Neural cell (in vitro differentiated cells): ENCODE results near the gene PCDH9. TPM values are rescaled to one million over a fixed set of nuclear protein-coding genes. Genes with fewer than 3 reads are reported as not detected.

ENCODE experiments used
- H2AFZ ChIP-seq: fragments of 200-600, 300-800 bp; sonication (generic), shearing (Covaris generic); 2 replicates; pipeline ENCODE4 v1.6.0; 2014; ENCODE audit warnings: low read depth, mild to moderate bottlenecking, antibody characterized with exemption, low read length, moderate library complexity
- H3F3A ChIP-seq: fragments of 200-600 bp; shearing (Covaris generic); 2 replicates; pipeline ENCODE4 v1.6.1; 2016; ENCODE audit warnings: mild to moderate bottlenecking, moderate library complexity, mixed read lengths, antibody characterized with exemption, low read length; ENCODE audit not compliant: insufficient read depth, poor library complexity, severe bottlenecking
- H3K27ac ChIP-seq: fragments of 200-600, 300-800 bp; sonication (generic), shearing (Covaris generic); 2 replicates; pipeline ENCODE4 v1.5.1; 2014; ENCODE audit warnings: mild to moderate bottlenecking, low read length, moderate library complexity
- H3K27me3 ChIP-seq: fragments of 300-800, 200-600 bp; sonication (generic), shearing (Covaris generic); 2 replicates; pipeline ENCODE4 v1.6.0; 2014; ENCODE audit warnings: mild to moderate bottlenecking, low read depth, low read length, moderate library complexity; ENCODE audit not compliant: insufficient read depth
- H3K36me3 ChIP-seq: fragments of 300-800, 200-600 bp; sonication (generic), shearing (Covaris generic); 2 replicates; pipeline ENCODE4 v1.5.1; 2014; ENCODE audit warnings: mild to moderate bottlenecking, antibody characterized with exemption, low read length, moderate library complexity; ENCODE audit not compliant: insufficient read depth
- H3K4me2 ChIP-seq: fragments of 300-800, 200-600 bp; sonication (generic), shearing (Covaris generic); 2 replicates; pipeline ENCODE4 v1.6.0; 2014; ENCODE audit warnings: mild to moderate bottlenecking, low read length
- H3K4me3 ChIP-seq: fragments of 300-800, 200-600 bp; sonication (generic), shearing (Covaris generic); 2 replicates; pipeline ENCODE4 v1.5.1; 2014; ENCODE audit warnings: mild to moderate bottlenecking, low read length, moderate library complexity
- H3K79me2 ChIP-seq: fragments of 200-600 bp; shearing (Covaris generic); replicated peaks from 2 replicates; pipeline ENCODE4 v1.6.0; 2014; ENCODE audit warnings: mild to moderate bottlenecking, low read length, moderate library complexity; ENCODE audit not compliant: insufficient read depth
- H3K9ac ChIP-seq: fragments of 300-800, 200-600 bp; sonication (generic), shearing (Covaris generic); 2 replicates; pipeline ENCODE4 v1.6.1; 2016; ENCODE audit warnings: mild to moderate bottlenecking, low read length, mixed read lengths
- H3K9me2 ChIP-seq: fragments of 200-600 bp; shearing (Covaris generic); 2 replicates; pipeline ENCODE4 v1.6.1; 2016; ENCODE audit warnings: mild to moderate bottlenecking, low read length, mixed read lengths; ENCODE audit not compliant: insufficient read depth
- H3K9me3 ChIP-seq: fragments of 200-600, 300-800 bp; sonication (generic), shearing (Covaris generic); 2 replicates; pipeline ENCODE4 v1.6.1; 2016; ENCODE audit warnings: mild to moderate bottlenecking, mixed run types, low read length, moderate library complexity, mixed read lengths
- H4K20me1 ChIP-seq: fragments of 200-600 bp; shearing (Covaris generic); 2 replicates; pipeline ENCODE4 v1.6.1; 2016; ENCODE audit warnings: mild to moderate bottlenecking, mixed run types; ENCODE audit not compliant: insufficient read depth
- EP300 ChIP-seq: fragments of 450-650 bp; conservative IDR thresholded peaks from 2 replicates; pipeline ENCODE4 v1.6.1; 2014; ENCODE audit warnings: antibody characterized with exemption, mild to moderate bottlenecking, moderate library complexity; ENCODE audit not compliant: poor library complexity, severe bottlenecking
- EZH2 ChIP-seq: fragments of 200-600, 300-800 bp; shearing (Covaris generic), sonication (generic); IDR thresholded peaks from 2 replicates; pipeline ENCODE4 v1.6.1; 2014; ENCODE audit warnings: antibody characterized with exemption, low read length, borderline replicate concordance, mild to moderate bottlenecking; ENCODE audit not compliant: insufficient read depth, poor library complexity, severe bottlenecking
- MXI1 ChIP-seq: fragments of 450-650 bp; conservative IDR thresholded peaks from 2 replicates; pipeline ENCODE4 v1.6.1; 2014; ENCODE audit warnings: antibody characterized with exemption, mild to moderate bottlenecking; ENCODE audit not compliant: poor library complexity, severe bottlenecking
- POLR2AphosphoS5 ChIP-seq: IDR thresholded peaks from 2 replicates; pipeline ENCODE4 v1.6.1; 2012
- RAD21 ChIP-seq: fragments of 450-650 bp; conservative IDR thresholded peaks from 2 replicates; pipeline ENCODE4 v1.6.1; 2014; ENCODE audit warnings: antibody characterized with exemption, mild to moderate bottlenecking, moderate library complexity
- SMC3 ChIP-seq: fragments of 450-650 bp; conservative IDR thresholded peaks from 2 replicates; pipeline ENCODE4 v1.6.1; 2014; ENCODE audit warnings: antibody characterized with exemption, mild to moderate bottlenecking, moderate library complexity; ENCODE audit not compliant: poor library complexity
- TAF1 ChIP-seq: IDR thresholded peaks from 2 replicates; pipeline ENCODE4 v1.6.1; 2012; ENCODE audit warnings: low read depth
- polyA plus RNA-seq: library from polyadenylated mRNA; depleted of rRNA; stranded (reverse); fragments of >200 nt; gene quantifications from 2 replicates; pipeline ENCODE4 v1.2.3, GENCODE V29; 2014
- TF ChIP-seq, protein P1 (sequence below): fragments of 450-650 bp; IDR thresholded peaks from 2 replicates; pipeline ENCODE4 v1.5.1; 2014; ENCODE audit warnings: antibody characterized with exemption, mild to moderate bottlenecking, moderate library complexity; ENCODE audit not compliant: poor library complexity, severe bottlenecking
- TF ChIP-seq, protein P2 (sequence below): IDR thresholded peaks from 2 replicates; pipeline ENCODE4 v1.6.1; 2012; ENCODE audit warnings: borderline replicate concordance

Gene PCDH9
- polyA plus RNA-seq, 1 donor from 2014 or later: 4.6 TPM

DNA sequence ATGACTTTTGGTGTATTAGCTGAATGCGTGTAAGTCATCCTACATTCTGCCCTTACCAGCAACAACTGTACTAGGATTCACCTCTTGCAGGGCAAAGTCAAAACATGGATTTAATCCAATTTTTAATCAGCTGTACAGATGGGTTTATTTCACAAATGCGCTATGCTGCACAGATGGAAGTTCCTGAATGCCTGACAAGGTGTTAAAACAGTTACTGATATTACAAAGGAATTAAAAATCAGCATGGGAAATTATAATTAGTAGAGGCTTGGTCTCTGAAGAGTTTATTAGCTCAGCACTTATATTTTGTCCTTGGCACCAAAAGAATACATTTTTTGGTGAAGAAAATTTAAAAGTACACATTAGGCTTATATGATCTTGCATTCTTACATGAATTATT lies 448.9 kb downstream of the PCDH9 start:
- H3K9me2 ChIP-seq: no peaks in the 10 kb centered on the region
- no peaks in the 10 kb centered on the region for H3F3A ChIP-seq
- no peak for TF ChIP-seq TAF1
- TF ChIP-seq EZH2: no peak
- no peak for TF ChIP-seq EP300
- TF ChIP-seq SMC3: no peak
- H3K4me3 ChIP-seq: no peak overlapping the region
- H4K20me1 ChIP-seq: no peaks in the 10 kb centered on the region
- no peak overlapping the region for H3K27ac ChIP-seq
- H3K9me3 ChIP-seq: no peaks in the 10 kb centered on the region
- no peaks in the 10 kb centered on the region for H3K79me2 ChIP-seq
- no peak overlapping the region for H3K9ac ChIP-seq
- no peaks in the 10 kb centered on the region for H3K27me3 ChIP-seq
- H2AFZ ChIP-seq: no peak overlapping the region
- no peak overlapping the region for H3K4me2 ChIP-seq
- no peaks in the 10 kb centered on the region for H3K36me3 ChIP-seq

DNA sequence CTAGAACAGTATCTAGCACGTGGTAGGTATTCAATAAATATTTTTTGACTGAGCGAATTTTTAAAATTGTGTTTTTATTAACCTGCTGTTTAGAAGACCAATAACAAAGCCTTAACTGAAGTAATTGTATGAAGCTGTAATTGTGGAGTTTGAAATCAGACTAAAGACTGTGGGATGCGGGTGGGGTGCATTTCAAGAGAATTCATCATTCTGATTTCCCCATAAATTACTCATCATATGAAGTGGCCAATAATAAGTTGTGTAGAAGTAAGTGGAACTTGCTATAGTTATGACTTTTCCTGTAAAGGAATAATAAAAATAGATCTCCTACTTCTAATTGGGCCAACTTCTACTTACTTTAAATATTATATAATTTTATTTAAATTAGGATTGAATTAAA lies 449.3 kb downstream of the PCDH9 start:
- TF ChIP-seq, protein P1, sequence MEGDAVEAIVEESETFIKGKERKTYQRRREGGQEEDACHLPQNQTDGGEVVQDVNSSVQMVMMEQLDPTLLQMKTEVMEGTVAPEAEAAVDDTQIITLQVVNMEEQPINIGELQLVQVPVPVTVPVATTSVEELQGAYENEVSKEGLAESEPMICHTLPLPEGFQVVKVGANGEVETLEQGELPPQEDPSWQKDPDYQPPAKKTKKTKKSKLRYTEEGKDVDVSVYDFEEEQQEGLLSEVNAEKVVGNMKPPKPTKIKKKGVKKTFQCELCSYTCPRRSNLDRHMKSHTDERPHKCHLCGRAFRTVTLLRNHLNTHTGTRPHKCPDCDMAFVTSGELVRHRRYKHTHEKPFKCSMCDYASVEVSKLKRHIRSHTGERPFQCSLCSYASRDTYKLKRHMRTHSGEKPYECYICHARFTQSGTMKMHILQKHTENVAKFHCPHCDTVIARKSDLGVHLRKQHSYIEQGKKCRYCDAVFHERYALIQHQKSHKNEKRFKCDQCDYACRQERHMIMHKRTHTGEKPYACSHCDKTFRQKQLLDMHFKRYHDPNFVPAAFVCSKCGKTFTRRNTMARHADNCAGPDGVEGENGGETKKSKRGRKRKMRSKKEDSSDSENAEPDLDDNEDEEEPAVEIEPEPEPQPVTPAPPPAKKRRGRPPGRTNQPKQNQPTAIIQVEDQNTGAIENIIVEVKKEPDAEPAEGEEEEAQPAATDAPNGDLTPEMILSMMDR: no peak
- TF ChIP-seq SMC3 (no peak), RAD21 (no peak), POLR2AphosphoS5 (no peak), MXI1 (no peak), EP300 (no peak), TAF1 (no peak), EZH2 (no peak)
- TF ChIP-seq, protein P2, sequence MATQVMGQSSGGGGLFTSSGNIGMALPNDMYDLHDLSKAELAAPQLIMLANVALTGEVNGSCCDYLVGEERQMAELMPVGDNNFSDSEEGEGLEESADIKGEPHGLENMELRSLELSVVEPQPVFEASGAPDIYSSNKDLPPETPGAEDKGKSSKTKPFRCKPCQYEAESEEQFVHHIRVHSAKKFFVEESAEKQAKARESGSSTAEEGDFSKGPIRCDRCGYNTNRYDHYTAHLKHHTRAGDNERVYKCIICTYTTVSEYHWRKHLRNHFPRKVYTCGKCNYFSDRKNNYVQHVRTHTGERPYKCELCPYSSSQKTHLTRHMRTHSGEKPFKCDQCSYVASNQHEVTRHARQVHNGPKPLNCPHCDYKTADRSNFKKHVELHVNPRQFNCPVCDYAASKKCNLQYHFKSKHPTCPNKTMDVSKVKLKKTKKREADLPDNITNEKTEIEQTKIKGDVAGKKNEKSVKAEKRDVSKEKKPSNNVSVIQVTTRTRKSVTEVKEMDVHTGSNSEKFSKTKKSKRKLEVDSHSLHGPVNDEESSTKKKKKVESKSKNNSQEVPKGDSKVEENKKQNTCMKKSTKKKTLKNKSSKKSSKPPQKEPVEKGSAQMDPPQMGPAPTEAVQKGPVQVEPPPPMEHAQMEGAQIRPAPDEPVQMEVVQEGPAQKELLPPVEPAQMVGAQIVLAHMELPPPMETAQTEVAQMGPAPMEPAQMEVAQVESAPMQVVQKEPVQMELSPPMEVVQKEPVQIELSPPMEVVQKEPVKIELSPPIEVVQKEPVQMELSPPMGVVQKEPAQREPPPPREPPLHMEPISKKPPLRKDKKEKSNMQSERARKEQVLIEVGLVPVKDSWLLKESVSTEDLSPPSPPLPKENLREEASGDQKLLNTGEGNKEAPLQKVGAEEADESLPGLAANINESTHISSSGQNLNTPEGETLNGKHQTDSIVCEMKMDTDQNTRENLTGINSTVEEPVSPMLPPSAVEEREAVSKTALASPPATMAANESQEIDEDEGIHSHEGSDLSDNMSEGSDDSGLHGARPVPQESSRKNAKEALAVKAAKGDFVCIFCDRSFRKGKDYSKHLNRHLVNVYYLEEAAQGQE: no peak
- no peaks in the 10 kb centered on the region for H3K79me2 ChIP-seq
- H2AFZ ChIP-seq: no peak overlapping the region
- no peaks in the 10 kb centered on the region for H3K36me3 ChIP-seq
- no peaks in the 10 kb centered on the region for H3K27me3 ChIP-seq
- H3K4me2 ChIP-seq: no peak overlapping the region
- H3K9ac ChIP-seq: no peak overlapping the region
- no peaks in the 10 kb centered on the region for H3F3A ChIP-seq
- no peak overlapping the region for H3K4me3 ChIP-seq
- H3K9me2 ChIP-seq: no peaks in the 10 kb centered on the region
- H3K27ac ChIP-seq: no peak overlapping the region
- H4K20me1 ChIP-seq: no peaks in the 10 kb centered on the region
- no peaks in the 10 kb centered on the region for H3K9me3 ChIP-seq

DNA sequence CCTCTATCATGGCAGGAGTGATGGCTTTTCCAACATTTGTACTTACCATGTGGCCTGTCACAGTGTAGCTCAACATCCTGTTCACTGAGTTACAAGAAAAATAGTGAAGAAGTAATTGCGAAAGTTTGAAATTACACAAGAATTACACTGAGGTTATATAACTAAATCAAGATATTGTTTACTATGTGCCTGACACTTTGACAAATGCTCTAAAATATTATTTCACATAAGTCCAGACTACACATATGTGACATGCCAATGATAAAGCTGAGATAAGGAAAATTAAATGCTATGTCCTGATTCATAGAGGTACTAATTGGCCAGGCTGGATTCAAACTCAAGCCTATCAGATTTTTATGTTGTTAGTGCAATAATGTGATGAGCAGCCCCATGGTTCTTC lies 451.7 kb downstream of the PCDH9 start:
- Histone ChIP-seq H3K4me2 (no peak overlapping the region), H3K9ac (no peak overlapping the region), H3K9me3 (no peaks in the 10 kb centered on the region), H3K9me2 (no peaks in the 10 kb centered on the region), H3K27ac (no peak overlapping the region), H3K79me2 (no peaks in the 10 kb centered on the region), H3K4me3 (no peak overlapping the region), H3K36me3 (no peaks in the 10 kb centered on the region), H3F3A (no peaks in the 10 kb centered on the region), H4K20me1 (no peaks in the 10 kb centered on the region), H3K27me3 (no peaks in the 10 kb centered on the region), H2AFZ (no peak overlapping the region)
- TF ChIP-seq, protein P2: no peak
- TF ChIP-seq TAF1: no peak
- TF ChIP-seq EP300: no peak
- TF ChIP-seq, protein P1: no peak
- TF ChIP-seq SMC3: no peak
- TF ChIP-seq RAD21: no peak
- TF ChIP-seq EZH2: no peak
- TF ChIP-seq MXI1: no peak
- no peak for TF ChIP-seq POLR2AphosphoS5
